COLO668 (cell line): Measurements from ENCODE around the gene STX18.
"Not testable (repeated sequence)": the region's sequence is repeated elsewhere in the genome, so short reads cannot be mapped to it uniquely, and the experiment has no call there.

Experiments
- DNase-seq: peaks from one replicate; lab custom pipeline; 2025; ENCODE audit not compliant: unreplicated experiment; lab: John Stamatoyannopoulos, UW

STX18 gene

GRCh38 chr4:4541661-4542570, at the start of gene STX18:
Gene STX18, minus strand, starts transcription at chr4:4542048. Its CDS starts 84 bp downstream, at chr4:4541964.
- DNase-seq = peak; percentile 93

- no peak for DNase-seq
Measured at GRCh38 chr4:4591071-4591470, 49.2 kb upstream of the STX18 start.

GRCh38 chr4:4590546-4590945, 48.7 kb upstream of the STX18 start:
- no peak for DNase-seq

- no peak for DNase-seq
Measured at GRCh38 chr4:4585012-4585670, 43.3 kb upstream of the STX18 start.

GRCh38 chr4:4583606-4584005, 41.8 kb upstream of the STX18 start:
- no peak for DNase-seq

GRCh38 chr4:4582653-4583052, 40.8 kb upstream of the STX18 start:
- DNase-seq = no peak

- DNase-seq = no peak
Measured at GRCh38 chr4:4580494-4580893, 38.6 kb upstream of the STX18 start.

- peak; percentile 53 for DNase-seq
Measured at GRCh38 chr4:4578981-4579380, 37.1 kb upstream of the STX18 start.

GRCh38 chr4:4577359-4577875, 35.6 kb upstream of the STX18 start:
- DNase-seq = no peak

- peak; percentile 85 for DNase-seq
Measured at GRCh38 chr4:4575284-4576211, 33.7 kb upstream of the STX18 start.

GRCh38 chr4:4574792-4575191, 32.9 kb upstream of the STX18 start:
- peak; percentile 17 for DNase-seq

GRCh38 chr4:4574052-4574451, 32.2 kb upstream of the STX18 start:
- DNase-seq = no peak

GRCh38 chr4:4572821-4573220, 31.0 kb upstream of the STX18 start:
- peak; percentile 28 for DNase-seq

GRCh38 chr4:4569861-4570260, 28.0 kb upstream of the STX18 start:
- DNase-seq = not testable (repeated sequence)

GRCh38 chr4:4568806-4569427, 27.1 kb upstream of the STX18 start:
- DNase-seq = no peak

GRCh38 chr4:4566359-4566758, 24.5 kb upstream of the STX18 start:
- not testable (repeated sequence) for DNase-seq

GRCh38 chr4:4564522-4564921, 22.7 kb upstream of the STX18 start:
- DNase-seq = no peak

- no peak for DNase-seq
Measured at GRCh38 chr4:4560642-4561041, 18.8 kb upstream of the STX18 start.

- no peak for DNase-seq
Measured at GRCh38 chr4:4560136-4560535, 18.3 kb upstream of the STX18 start.

- no peak for DNase-seq
Measured at GRCh38 chr4:4559596-4559995, 17.7 kb upstream of the STX18 start.
